Thyroid gland (tissue), 4 donors: Measurements from ENCODE around the gene EIF2S1. TPM values are rescaled to one million over a fixed set of nuclear protein-coding genes. Genes with fewer than 3 reads are reported as not detected.
"Not testable (repeated sequence)": the region's sequence is repeated elsewhere in the genome, so short reads cannot be mapped to it uniquely, and the experiment has no call there.

Experiments
- DNase-seq, 2 donors: peaks; one replicate each; pipeline ENCODE4 v3.0.0-alpha.2; 2019
- H3K27ac ChIP-seq, 3 donors: fragments of 200-600 bp; sonication (generic); 1 replicate in 2 of 3; 2 replicates in 1 of 3; pipeline ENCODE4 v1.5.1; 2016 to 2019; ENCODE audit warnings: mild to moderate bottlenecking in 1 of 3, moderate library complexity in 1 of 3
- H3K27me3 ChIP-seq: fragments of 200-600 bp; sonication (generic); one replicate; pipeline ENCODE4 v1.5.1; 2019
- H3K36me3 ChIP-seq, 2 donors: fragments of 200-600 bp; sonication (generic); one replicate each; pipeline ENCODE4 v1.5.1; 2016 to 2019
- H3K4me1 ChIP-seq, 2 donors: fragments of 200-600 bp; sonication (generic); one replicate each; pipeline ENCODE4 v1.5.1; 2017 to 2019
- H3K4me3 ChIP-seq, 3 donors: fragments of 200-600 bp; sonication (generic); replicated peaks in 1 of 3; 1 replicate in 2 of 3; 2 replicates in 1 of 3; pipeline ENCODE4 v1.5.1; 2016; ENCODE audit warnings: mild to moderate bottlenecking in 1 of 3
- H3K9me3 ChIP-seq: fragments of 200-600 bp; sonication (generic); one replicate; pipeline ENCODE4 v1.5.1; 2017
- POLR2A ChIP-seq, 2 donors: fragments of 450-650 bp; IDR thresholded peaks; one replicate each; pipeline ENCODE4 v1.6.1; 2017; ENCODE audit warnings: antibody characterized with exemption in 2 of 2, mild to moderate bottlenecking in 2 of 2, moderate library complexity in 1 of 2
- WGBS, 2 donors: methylation state at CpG; one replicate each; pipeline ENCODE4 v1.1.5; 2017; 5-methylcytosine and 5-hydroxymethylcytosine counted together
- intact Hi-C: fragments of 100-400 bp; cut with DNase I; formaldehyde crosslinking; loops from one replicate; pipeline ENCODE4 v1.15.1; 2023
- total RNA-seq, 4 donors: library from RNA; depleted of rRNA; stranded (reverse); fragments of >200 nt; gene quantifications; one replicate each; pipeline ENCODE4 v1.2.3, GENCODE V29; 2016
- TF ChIP-seq, protein P1 (sequence below), 6 experiments: fragments of 200-600 bp in 3 of 6; fragments of 450-650 bp in 3 of 6; sonication (generic) in 3 of 6; IDR thresholded peaks; one replicate each; pipeline ENCODE4 v1.5.1; 2016 to 2019; ENCODE audit warnings: antibody characterized with exemption in 6 of 6, mild to moderate bottlenecking in 2 of 6, inconsistent platforms in 1 of 6, moderate library complexity in 1 of 6

The EIF2S1 gene
- total RNA-seq = 10 to 100 TPM; 53.3 to 98.5 (median 69.6) TPM

DNA sequence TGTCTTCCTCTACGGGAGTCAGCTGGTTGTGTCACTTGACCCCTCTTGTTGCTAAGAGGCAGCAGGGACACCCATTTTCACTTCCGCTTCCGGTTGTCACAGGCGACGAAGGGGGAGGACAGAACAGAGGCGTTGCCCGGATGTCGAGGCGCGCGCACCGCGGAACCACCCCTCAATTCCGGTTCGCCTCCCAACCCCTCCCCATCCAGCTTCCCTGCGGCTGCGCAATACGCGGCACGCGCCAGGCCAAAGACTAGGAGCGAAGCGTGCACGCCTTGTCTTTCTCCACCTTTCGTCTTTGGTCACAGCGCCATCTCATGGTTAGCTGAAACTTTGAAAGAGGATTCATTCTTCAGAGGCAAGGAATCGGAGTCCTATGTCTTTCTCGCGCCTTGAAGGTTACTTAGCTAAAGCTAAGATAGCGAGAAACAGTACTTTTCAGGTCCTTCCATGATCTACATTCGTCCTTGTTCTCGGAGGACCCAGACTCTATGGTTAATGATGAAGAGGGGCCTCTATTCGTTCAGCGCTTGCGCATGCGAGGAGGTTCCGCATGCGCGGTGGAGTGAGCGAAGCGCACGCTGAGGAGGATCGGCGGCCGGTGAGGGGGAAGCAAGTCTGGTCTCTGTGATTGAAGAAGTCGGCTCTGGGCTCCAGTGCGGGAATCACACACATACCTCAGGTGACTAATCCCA, at the start of gene EIF2S1, which contains the start of gene ATP6V1D:
Gene EIF2S1 (plus strand): TSS at position 554 of the 695 bp plus-strand sequence. CDS start 4,440 bp downstream, outside the sequence.
Gene ATP6V1D (minus strand): TSS at position 30 of the 695 bp plus-strand sequence. CDS start 106 bp downstream, outside the sequence.
- intact Hi-C loops = no loop called here

DNA sequence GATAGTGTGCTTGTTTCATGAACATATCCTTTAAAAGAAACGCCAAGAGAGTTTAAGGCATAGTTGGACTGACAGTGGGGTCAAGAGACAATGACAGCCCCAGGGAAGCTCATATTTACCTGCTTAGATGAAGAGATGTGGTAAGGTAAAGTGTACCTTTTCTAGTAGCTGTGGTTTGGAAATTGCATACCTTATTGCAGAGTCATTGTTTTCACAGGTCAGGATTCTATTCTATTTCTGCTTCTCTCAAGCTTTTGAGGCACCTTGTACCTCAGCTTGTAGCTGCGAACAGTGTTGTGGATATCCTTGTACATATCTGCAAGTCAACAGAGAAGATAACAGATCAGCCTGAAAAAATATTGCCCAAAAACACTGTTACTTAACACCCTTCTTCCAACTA, 48.3 kb upstream of the EIF2S1 start:
- no peak for DNase-seq
- no peaks in the 10 kb centered on the region for H3K36me3 ChIP-seq
- no peak overlapping the region for H3K4me3 ChIP-seq
- H3K9me3 ChIP-seq = no peaks in the 10 kb centered on the region
- no peaks in the 10 kb centered on the region for H3K27me3 ChIP-seq
- intact Hi-C loops = no loop called here
- TF ChIP-seq POLR2A (IDR thresholded peaks at IDR 0.05) = no peak
- TF ChIP-seq, protein P1, sequence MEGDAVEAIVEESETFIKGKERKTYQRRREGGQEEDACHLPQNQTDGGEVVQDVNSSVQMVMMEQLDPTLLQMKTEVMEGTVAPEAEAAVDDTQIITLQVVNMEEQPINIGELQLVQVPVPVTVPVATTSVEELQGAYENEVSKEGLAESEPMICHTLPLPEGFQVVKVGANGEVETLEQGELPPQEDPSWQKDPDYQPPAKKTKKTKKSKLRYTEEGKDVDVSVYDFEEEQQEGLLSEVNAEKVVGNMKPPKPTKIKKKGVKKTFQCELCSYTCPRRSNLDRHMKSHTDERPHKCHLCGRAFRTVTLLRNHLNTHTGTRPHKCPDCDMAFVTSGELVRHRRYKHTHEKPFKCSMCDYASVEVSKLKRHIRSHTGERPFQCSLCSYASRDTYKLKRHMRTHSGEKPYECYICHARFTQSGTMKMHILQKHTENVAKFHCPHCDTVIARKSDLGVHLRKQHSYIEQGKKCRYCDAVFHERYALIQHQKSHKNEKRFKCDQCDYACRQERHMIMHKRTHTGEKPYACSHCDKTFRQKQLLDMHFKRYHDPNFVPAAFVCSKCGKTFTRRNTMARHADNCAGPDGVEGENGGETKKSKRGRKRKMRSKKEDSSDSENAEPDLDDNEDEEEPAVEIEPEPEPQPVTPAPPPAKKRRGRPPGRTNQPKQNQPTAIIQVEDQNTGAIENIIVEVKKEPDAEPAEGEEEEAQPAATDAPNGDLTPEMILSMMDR (IDR thresholded peaks at IDR 0.05) = no peak
- H3K27ac ChIP-seq = peak overlapping the region; percentile 4 to 37 (median 28)
- peaks cover 7 to 10% of the 10 kb centered on the region in 2 donors for H3K4me1 ChIP-seq
- 98 to 99% methylated on average over 2 of the region's 2 CpGs for WGBS, 2 donors

More for the DNA sequence above, at the start of gene EIF2S1, which contains the start of gene ATP6V1D:
- peak within 1 kb of the TSS; percentile 72 to 90 (median 77) for H3K4me3 ChIP-seq
- H3K36me3 ChIP-seq = peaks cover 0 to under 1% of the 10 kb centered on the region in 2 donors
- peaks cover 41 to 59% of the 10 kb centered on the region in 2 donors for H3K4me1 ChIP-seq
- H3K9me3 ChIP-seq = no peaks in the 10 kb centered on the region
- 0 to 1% methylated on average over 40 to 47 of the region's 47 CpGs for WGBS, 2 donors
- peak; percentile 99 for DNase-seq
- H3K27ac ChIP-seq = peak within 1 kb of the TSS; percentile 77 to 96 (median 94)
- H3K27me3 ChIP-seq = no peaks in the 10 kb centered on the region
- TF ChIP-seq POLR2A (IDR thresholded peaks at IDR 0.05) = peak in 1 of 2 donors; percentile 67
- TF ChIP-seq, protein P1 (IDR thresholded peaks at IDR 0.05) = peak; percentile 68 to 100 (median 97)

DNA sequence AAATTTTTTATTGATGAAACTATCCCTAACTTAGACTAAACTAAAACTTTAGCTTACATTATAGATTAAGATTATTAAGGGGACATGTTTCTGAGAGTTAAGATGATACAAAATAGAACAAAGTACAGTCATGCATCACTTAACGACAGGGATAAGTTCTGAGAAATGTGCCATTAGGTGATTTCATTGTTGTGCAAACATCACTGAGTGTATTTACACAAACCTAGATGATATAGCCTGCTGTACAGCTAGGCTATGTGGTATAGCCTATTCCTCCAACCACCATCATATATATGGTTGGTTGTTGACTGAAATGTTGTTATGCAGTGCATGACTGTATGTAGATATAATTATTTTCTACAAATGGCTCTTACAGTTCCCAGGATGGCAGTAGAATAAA, 47.0 kb upstream of the EIF2S1 start:
- H3K27ac ChIP-seq = no peak overlapping the region
- peaks cover 7 to 10% of the 10 kb centered on the region in 2 donors for H3K4me1 ChIP-seq
- no peaks in the 10 kb centered on the region for H3K9me3 ChIP-seq
- WGBS, 2 donors = 92 to 98% methylated on average over 1 of the region's 1 CpG
- no peak for DNase-seq
- TF ChIP-seq, protein P1 (IDR thresholded peaks at IDR 0.05) = no peak
- TF ChIP-seq POLR2A (IDR thresholded peaks at IDR 0.05) = no peak
- no peaks in the 10 kb centered on the region for H3K36me3 ChIP-seq
- H3K4me3 ChIP-seq = no peak overlapping the region
- intact Hi-C loops = no loop called here
- H3K27me3 ChIP-seq = no peaks in the 10 kb centered on the region

DNA sequence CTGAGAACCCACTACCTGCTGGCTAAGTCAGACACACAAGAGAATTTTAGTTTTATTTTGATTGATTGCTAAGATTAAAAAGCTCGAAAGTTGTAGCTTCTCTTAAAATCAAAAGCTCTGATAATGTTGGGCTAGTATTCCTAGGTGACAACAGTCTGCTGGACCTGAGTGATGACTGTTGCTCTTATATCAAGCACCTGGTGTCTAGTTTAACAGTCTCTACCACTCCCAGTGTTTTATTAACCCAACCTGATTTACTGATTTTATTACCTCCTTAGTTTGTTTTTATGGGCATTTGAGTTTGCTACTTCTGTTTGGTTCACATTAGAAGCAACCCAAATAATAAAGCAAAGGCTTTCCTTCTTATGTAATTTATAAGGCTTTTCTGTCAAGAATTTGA, 42.3 kb upstream of the EIF2S1 start:
- intact Hi-C loops = no loop called here
- 84 to 95% methylated on average over 1 of the region's 1 CpG for WGBS, 2 donors
- peaks cover 0 to 5% of the 10 kb centered on the region in 2 donors for H3K4me1 ChIP-seq
- DNase-seq = no peak
- no peaks in the 10 kb centered on the region for H3K27me3 ChIP-seq
- no peak for TF ChIP-seq POLR2A (IDR thresholded peaks at IDR 0.05)
- H3K9me3 ChIP-seq = no peaks in the 10 kb centered on the region
- no peak overlapping the region for H3K4me3 ChIP-seq
- peaks cover 0 to 10% of the 10 kb centered on the region in 2 donors for H3K36me3 ChIP-seq
- no peak overlapping the region for H3K27ac ChIP-seq

DNA sequence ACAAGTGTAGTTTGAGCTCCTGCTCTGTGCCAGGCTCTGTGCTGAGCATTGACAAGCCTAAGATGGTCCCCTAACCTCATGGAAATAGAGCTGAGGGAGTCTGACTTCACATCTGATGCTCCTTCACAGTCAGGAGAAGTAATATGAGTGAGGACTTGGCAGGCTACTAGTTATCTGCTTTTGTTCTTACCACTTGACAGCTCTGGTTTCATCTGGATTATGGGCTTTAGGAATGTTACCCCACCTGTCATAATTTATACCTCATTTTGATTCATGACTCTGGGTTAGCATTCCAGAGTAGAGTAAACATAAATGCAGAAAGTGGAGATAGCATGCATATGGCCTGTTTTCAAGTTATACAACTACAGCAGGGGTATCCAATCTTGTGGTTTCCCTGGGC, 41.0 kb upstream of the EIF2S1 start:
- Histone ChIP-seq H3K9me3 (no peaks in the 10 kb centered on the region), H3K4me1 (peaks cover 0 to 5% of the 10 kb centered on the region in 2 donors), H3K27ac (no peak overlapping the region), H3K4me3 (no peak overlapping the region), H3K27me3 (no peaks in the 10 kb centered on the region), H3K36me3 (peaks cover 7 to 10% of the 10 kb centered on the region in 2 donors)
- DNase-seq = no peak
- intact Hi-C loops = no loop called here
- no peak for TF ChIP-seq POLR2A (IDR thresholded peaks at IDR 0.05)
- TF ChIP-seq, protein P1 (IDR thresholded peaks at IDR 0.05) = no peak

DNA sequence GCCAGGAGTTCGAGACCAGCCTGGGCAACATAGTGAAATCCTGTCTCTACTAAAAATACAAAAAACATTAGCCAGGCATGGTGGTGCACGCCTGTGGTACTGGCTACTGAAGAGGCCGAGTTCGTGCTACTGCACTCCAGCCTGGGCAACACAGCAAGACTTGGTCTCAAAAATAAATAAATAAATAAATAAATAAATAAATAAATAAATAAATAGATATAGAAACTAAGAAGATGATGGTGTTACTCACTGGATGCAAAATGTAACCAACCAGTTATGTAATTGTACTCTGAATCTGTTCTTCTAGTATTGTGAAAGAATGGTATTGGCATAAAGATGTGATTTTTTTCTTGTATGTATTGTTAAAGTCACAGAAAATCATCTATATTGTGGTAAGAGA, 30.5 kb upstream of the EIF2S1 start:
- H3K36me3 ChIP-seq = peaks cover 19 to 31% of the 10 kb centered on the region in 2 donors
- H3K27me3 ChIP-seq, H3K27ac ChIP-seq, intact Hi-C loops, H3K4me3 ChIP-seq, DNase-seq, H3K4me1 ChIP-seq, H3K9me3 ChIP-seq: not testable (repeated sequence)
- WGBS, 2 donors = 98 to 99% methylated on average over 4 of the region's 4 CpGs
